Bronchial epithelial cell (primary cell): ENCODE measurements around the gene NOLC1. TPM values are rescaled to one million over a fixed set of nuclear protein-coding genes. Genes with fewer than 3 reads are reported as not detected.
"Not testable (repeated sequence)": the region's sequence is repeated elsewhere in the genome, so short reads cannot be mapped to it uniquely, and the experiment has no call there.

Experiments used
- DNase-seq: peaks from one replicate; pipeline ENCODE4 v3.0.0-alpha.2; 2010; ENCODE audit warnings: low read depth
- FAIRE-seq: peaks from 2 replicates; lab custom pipeline; 2011; peaks lifted over from hg19 to GRCh38; lab: Jason Lieb, UNC
- H3K27me3 ChIP-seq: 2 replicates; pipeline ENCODE4 v1.5.1; 2011; ENCODE audit warnings: low read length; ENCODE audit not compliant: control insufficient read depth, insufficient read depth
- H3K36me3 ChIP-seq: 2 replicates; pipeline ENCODE4 v1.5.1; 2011; ENCODE audit warnings: low read length; ENCODE audit not compliant: control insufficient read depth, insufficient read depth
- H3K4me3 ChIP-seq: 2 replicates; pipeline ENCODE4 v1.5.1; 2011; ENCODE audit warnings: mild to moderate bottlenecking, low read depth, low read length, control low read depth
- CTCF ChIP-seq: IDR thresholded peaks from 2 replicates; pipeline ENCODE4 v1.5.1; 2011; ENCODE audit warnings: mild to moderate bottlenecking, moderate library complexity, low read length, control low read depth, inconsistent platforms; ENCODE audit not compliant: insufficient read depth, severe bottlenecking
- total RNA-seq: library from RNA; depleted of rRNA; stranded (reverse); fragments of >200 nt; gene quantifications from 2 replicates; pipeline ENCODE4 v1.2.1, GENCODE V29; 2014

NOLC1 gene
- total RNA-seq, 1 donor from 2014 or later, result 56.6 TPM

- DNase-seq, result no peak
- FAIRE-seq, result no peak
- TF ChIP-seq CTCF, result no peak
Observed at GRCh38 chr10:102185811-102186527, 33.8 kb downstream of the NOLC1 start.

GRCh38 chr10:102188298-102188940 is 36.2 kb downstream of the NOLC1 start:
- Histone ChIP-seq H3K36me3 (no peaks in the 10 kb centered on the region), H3K27me3 (peaks cover 2% of the 10 kb centered on the region), H3K4me3 (no peak overlapping the region)
- no peak for TF ChIP-seq CTCF
- no peak for FAIRE-seq
- no peak for DNase-seq

More at GRCh38 chr10:102185811-102186527, 33.8 kb downstream of the NOLC1 start:
- Histone ChIP-seq H3K27me3 (peaks cover 2% of the 10 kb centered on the region), H3K4me3 (no peak overlapping the region), H3K36me3 (no peaks in the 10 kb centered on the region)

- H3K36me3 ChIP-seq, H3K4me3 ChIP-seq, DNase-seq, FAIRE-seq, H3K27me3 ChIP-seq: not testable (repeated sequence)
Observed at GRCh38 chr10:102188941-102189898, 37.0 kb downstream of the NOLC1 start.

- FAIRE-seq, result no peak
- no peak for TF ChIP-seq CTCF
Observed at GRCh38 chr10:102191956-102192355, 39.8 kb downstream of the NOLC1 start.

GRCh38 chr10:102195296-102195870 is 43.2 kb downstream of the NOLC1 start:
- Histone ChIP-seq H3K4me3 (no peak overlapping the region), H3K27me3 (no peaks in the 10 kb centered on the region), H3K36me3 (no peaks in the 10 kb centered on the region)
- TF ChIP-seq CTCF, result no peak
- DNase-seq (peak; percentile 43), FAIRE-seq (no peak)

More at GRCh38 chr10:102191956-102192355, 39.8 kb downstream of the NOLC1 start:
- H3K36me3 ChIP-seq, result no peaks in the 10 kb centered on the region
- H3K27me3 ChIP-seq, result peaks cover 2% of the 10 kb centered on the region
- DNase-seq, result no peak
- H3K4me3 ChIP-seq, result no peak overlapping the region

GRCh38 chr10:102196893-102197292 is 44.7 kb downstream of the NOLC1 start:
- no peaks in the 10 kb centered on the region for H3K27me3 ChIP-seq
- FAIRE-seq (no peak), DNase-seq (no peak)
- no peak for TF ChIP-seq CTCF
- H3K4me3 ChIP-seq, result no peak overlapping the region
- H3K36me3 ChIP-seq, result no peaks in the 10 kb centered on the region
